H1 (cell line): ENCODE results near the gene CLCF1. TPM values are rescaled to one million over a fixed set of nuclear protein-coding genes. Genes with fewer than 3 reads are reported as not detected.

Source experiments
- BCL11A ChIP-seq, 2 experiments: IDR thresholded peaks; one replicate each; pipeline ENCODE4 v1.6.1; 2011; ENCODE audit warnings: low read depth in 2 of 2, low read length in 2 of 2, mild to moderate bottlenecking in 2 of 2
- CHD2 ChIP-seq: IDR thresholded peaks from 2 replicates; pipeline ENCODE4 v1.6.1; 2012; ENCODE audit warnings: low read length, improper control_type of control experiment
- MAFK ChIP-seq: IDR thresholded peaks from 2 replicates; pipeline ENCODE4 v1.6.1; 2012; ENCODE audit warnings: low read depth, mild to moderate bottlenecking, improper control_type of control experiment, low read length
- polyA plus RNA-seq, 7 experiments: library from polyadenylated mRNA; depleted of rRNA in 3 of 7; stranded (reverse) in 5 of 7; unstranded in 2 of 7; fragments of >200 nt in 5 of 7; fragments of 200-250 nt in 2 of 7; gene quantifications; 1 replicate in 5 of 7; 2 replicates in 1 of 7; 4 replicates in 1 of 7; pipeline versions ENCODE4 v1.2.1 to v1.2.3, GENCODE V29; 2011 to 2013; ENCODE audit warnings: missing spikeins in 2 of 7, mixed read lengths in 2 of 7
- total RNA-seq: library from RNA; stranded (reverse); fragmentation: NEBNext Ultra II Directional; extraction: Animal tissue kit (Norgen Biotek cat#: 25700); gene quantifications from 2 replicates; pipeline ENCODE4 v1.2.1, GENCODE V29; 2021

Gene CLCF1
- total and polyA plus RNA-seq, 2 of the 8 experiments (the other 6 are each of a cell fraction or from before 2014, with no cell fraction given) = 0.32 to 1.2 TPM

DNA sequence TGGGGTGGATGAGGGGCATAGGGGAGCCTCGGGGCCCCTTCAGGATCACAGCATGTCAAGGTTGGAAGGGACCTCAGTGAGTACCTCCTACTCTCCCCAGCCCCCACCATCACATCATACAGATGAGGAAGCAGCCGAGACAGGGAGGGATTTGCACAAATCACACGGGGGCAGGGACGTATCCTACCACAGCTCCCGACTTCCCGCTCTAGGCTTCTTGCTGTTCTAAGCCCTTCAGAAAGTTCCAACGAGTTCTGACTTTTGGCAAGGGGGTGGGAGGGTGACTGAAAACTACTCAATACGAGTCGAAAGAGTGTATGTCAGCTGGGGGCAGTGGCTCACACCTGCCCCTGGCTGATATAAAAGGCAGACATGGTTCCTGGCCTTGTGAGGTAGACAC is 13.7 kb upstream of the CLCF1 start (continued):
- TF ChIP-seq CHD2 (no peak), BCL11A (IDR thresholded peaks at IDR 0.05; ENCODE audit: low read depth in 2 of 2, low read length in 2 of 2) (no peak), MAFK (no peak)
